Loucy (cell line): ENCODE results near the gene NBPF19.
A peak's percentile ranks its signal among the peaks of the same experiment; 100 is the strongest.
"Not testable (repeated sequence)": the region's sequence is repeated elsewhere in the genome, so short reads cannot be mapped to it uniquely, and the experiment has no call there.

Experiments used
- H2AFZ ChIP-seq: fragments of 200-600 bp; sonication (generic); 2 replicates; pipeline ENCODE4 v1.6.0; 2016; ENCODE audit warnings: antibody characterized with exemption, mild to moderate bottlenecking, low read length, moderate library complexity
- H3F3A ChIP-seq: fragments of 200-600 bp; 2 replicates; pipeline ENCODE4 v1.6.0; 2016; ENCODE audit warnings: antibody characterized with exemption, low read depth, mild to moderate bottlenecking
- H3K27me3 ChIP-seq: fragments of 200-600 bp; sonication (generic); 2 replicates; pipeline ENCODE4 v1.6.1; 2014; ENCODE audit warnings: low read length, mild to moderate bottlenecking; ENCODE audit not compliant: insufficient read depth, poor library complexity, severe bottlenecking
- H3K36me3 ChIP-seq: fragments of 200-600 bp; sonication (generic); 2 replicates; pipeline ENCODE4 v1.6.1; 2016; ENCODE audit warnings: low read length; ENCODE audit not compliant: insufficient read depth
- H3K4me1 ChIP-seq: fragments of 200-600 bp; sonication (generic); 2 replicates; pipeline ENCODE4 v1.5.1; 2014; ENCODE audit warnings: low read length, mild to moderate bottlenecking; ENCODE audit not compliant: insufficient read depth, poor library complexity, severe bottlenecking
- H3K4me2 ChIP-seq: fragments of 200-600 bp; sonication (generic); 2 replicates; pipeline ENCODE4 v1.6.0; 2014; ENCODE audit warnings: antibody characterized with exemption, low read length, low read depth, mild to moderate bottlenecking; ENCODE audit not compliant: poor library complexity, severe bottlenecking
- H3K4me3 ChIP-seq: fragments of 200-600 bp; sonication (generic); 2 replicates; pipeline ENCODE4 v1.5.1; 2014; ENCODE audit warnings: low read length, mild to moderate bottlenecking, mixed read lengths; ENCODE audit not compliant: poor library complexity, severe bottlenecking
- H3K79me2 ChIP-seq: fragments of 200-600 bp; sonication (generic); 2 replicates; pipeline ENCODE4 v1.6.1; 2014; ENCODE audit warnings: low read length; ENCODE audit not compliant: insufficient read depth
- H3K9ac ChIP-seq: fragments of 200-600 bp; sonication (generic); 2 replicates; pipeline ENCODE4 v1.6.0; 2014; ENCODE audit warnings: mild to moderate bottlenecking, low read depth, low read length, moderate library complexity; ENCODE audit not compliant: poor library complexity, severe bottlenecking
- H3K9me2 ChIP-seq: fragments of 200-600 bp; sonication (generic); replicated peaks from 2 replicates; pipeline ENCODE4 v1.6.1; 2016; ENCODE audit warnings: low read depth, low read length, mixed read lengths
- H3K9me3 ChIP-seq: fragments of 200-600 bp; sonication (generic); 2 replicates; pipeline ENCODE4 v1.6.1; 2014; ENCODE audit warnings: mild to moderate bottlenecking, antibody characterized with exemption, low read length, low read depth; ENCODE audit not compliant: insufficient read depth
- H4K20me1 ChIP-seq: fragments of 200-600 bp; sonication (generic); 2 replicates; pipeline ENCODE4 v1.6.0; 2014; ENCODE audit warnings: antibody characterized with exemption, low read length, mild to moderate bottlenecking; ENCODE audit not compliant: insufficient read depth, poor library complexity, severe bottlenecking

Gene NBPF19

DNA sequence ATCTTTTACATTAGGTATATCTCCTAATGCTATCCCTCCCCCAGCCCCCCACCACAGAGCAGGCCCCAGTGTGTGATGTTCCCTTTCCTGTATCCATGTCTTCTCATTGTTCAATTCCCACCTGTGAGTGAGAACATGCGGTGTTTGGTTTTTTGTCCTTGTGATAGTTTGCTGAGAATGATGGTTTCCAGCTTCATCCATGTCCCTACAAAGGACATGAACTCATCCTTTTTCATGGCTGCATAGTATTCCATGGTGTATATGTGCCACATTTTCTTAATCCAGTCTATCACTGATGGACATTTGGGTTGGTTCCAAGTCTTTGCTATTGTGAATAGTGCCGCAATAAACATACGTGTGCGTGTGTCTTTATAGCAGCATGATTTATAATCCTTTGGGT lies 90.6 kb downstream of the NBPF19 start:
- H3K27me3 ChIP-seq, H3K79me2 ChIP-seq, H3K9ac ChIP-seq, H3K9me2 ChIP-seq, H4K20me1 ChIP-seq, H3K9me3 ChIP-seq, H3K4me1 ChIP-seq, H3K4me2 ChIP-seq, H3K36me3 ChIP-seq, H3F3A ChIP-seq, H2AFZ ChIP-seq, H3K4me3 ChIP-seq: not testable (repeated sequence)

DNA sequence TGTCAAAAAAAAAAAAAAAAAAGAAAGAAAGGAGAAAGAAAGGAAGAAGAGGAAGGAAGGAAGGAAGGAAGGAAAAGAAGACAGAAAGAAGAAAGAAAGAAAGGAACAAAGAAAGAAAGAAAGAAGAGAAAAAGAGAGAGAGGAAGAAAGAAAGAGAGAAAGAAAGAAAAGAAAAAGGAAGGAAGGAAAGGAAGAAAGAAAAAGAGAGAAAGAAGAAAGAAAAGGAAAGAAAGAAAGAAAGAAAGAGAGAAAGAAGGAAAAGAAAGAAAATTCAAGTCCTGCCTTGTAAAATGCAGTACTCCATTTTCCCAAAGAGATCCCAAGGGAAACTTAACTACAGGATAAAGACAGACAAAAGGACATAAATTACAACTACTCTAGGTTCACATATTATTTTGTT lies 97.9 kb downstream of the NBPF19 start:
- H3K9me2 ChIP-seq, H3K79me2 ChIP-seq, H3K9ac ChIP-seq, H4K20me1 ChIP-seq, H3K27me3 ChIP-seq, H3K4me3 ChIP-seq, H3K9me3 ChIP-seq, H3F3A ChIP-seq, H2AFZ ChIP-seq, H3K4me2 ChIP-seq, H3K4me1 ChIP-seq, H3K36me3 ChIP-seq: not testable (repeated sequence)

DNA sequence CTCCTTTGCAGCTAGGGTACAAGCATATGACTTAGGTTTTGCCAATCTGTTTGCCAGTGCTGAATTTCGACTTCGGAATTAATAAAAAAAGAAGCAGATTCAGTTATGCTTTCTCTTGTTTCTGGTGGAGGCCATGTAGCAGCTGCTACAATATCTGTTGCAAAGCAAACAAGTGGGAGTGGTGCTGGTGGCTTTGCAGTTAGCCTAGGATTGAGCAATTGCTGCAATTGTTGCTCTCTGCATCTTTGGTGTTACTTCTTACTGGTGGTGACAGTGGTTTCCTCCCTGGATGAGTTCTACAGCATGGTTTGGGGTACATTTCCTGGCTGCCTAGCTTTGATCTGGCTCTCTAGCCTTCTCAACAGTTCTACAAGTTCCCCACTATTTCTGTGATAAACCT lies 110.7 kb downstream of the NBPF19 start:
- not testable (repeated sequence) for H3F3A ChIP-seq, H2AFZ ChIP-seq, H3K27me3 ChIP-seq, H3K79me2 ChIP-seq, H3K9me3 ChIP-seq, H3K9me2 ChIP-seq, H3K9ac ChIP-seq, H4K20me1 ChIP-seq, H3K4me1 ChIP-seq, H3K36me3 ChIP-seq
- Histone ChIP-seq H3K4me2 (peak overlapping the region; percentile 40), H3K4me3 (peak overlapping the region; percentile 38)
